HG03565 (cell line): ENCODE results near the gene ERBB4.
"Not testable (repeated sequence)": the region's sequence is repeated elsewhere in the genome, so short reads cannot be mapped to it uniquely, and the experiment has no call there.

ENCODE experiments used
- ATAC-seq: cut with Tn5 transposase; IDR thresholded peaks from one replicate; pipeline ENCODE4 v1.9.1; 2021; ENCODE audit warnings: mild to moderate bottlenecking, moderate library complexity; ENCODE audit not compliant: unreplicated experiment

The ERBB4 gene

GRCh38 chr2:212299943-212300342 lies 238.7 kb downstream of the ERBB4 start:
- ATAC-seq, result no peak

DNA sequence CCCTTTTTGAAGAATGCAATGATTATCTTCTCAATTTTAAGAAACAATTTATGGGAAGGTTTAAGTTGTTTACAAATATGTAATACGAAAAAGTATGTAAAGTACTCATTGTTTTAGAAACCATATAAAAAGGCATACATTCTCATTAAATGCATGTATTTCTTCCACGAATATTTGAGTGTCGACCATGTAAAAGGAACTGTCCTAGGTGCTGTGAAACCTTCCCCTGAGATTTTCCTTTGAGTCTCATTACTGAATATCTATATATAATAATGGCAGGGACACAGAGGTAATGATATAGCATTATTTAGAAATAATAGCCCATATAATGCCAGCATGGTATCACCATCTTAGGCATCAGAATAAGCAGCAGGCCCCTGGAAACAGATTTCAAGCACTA lies 239.3 kb downstream of the ERBB4 start:
- ATAC-seq, result no peak

DNA sequence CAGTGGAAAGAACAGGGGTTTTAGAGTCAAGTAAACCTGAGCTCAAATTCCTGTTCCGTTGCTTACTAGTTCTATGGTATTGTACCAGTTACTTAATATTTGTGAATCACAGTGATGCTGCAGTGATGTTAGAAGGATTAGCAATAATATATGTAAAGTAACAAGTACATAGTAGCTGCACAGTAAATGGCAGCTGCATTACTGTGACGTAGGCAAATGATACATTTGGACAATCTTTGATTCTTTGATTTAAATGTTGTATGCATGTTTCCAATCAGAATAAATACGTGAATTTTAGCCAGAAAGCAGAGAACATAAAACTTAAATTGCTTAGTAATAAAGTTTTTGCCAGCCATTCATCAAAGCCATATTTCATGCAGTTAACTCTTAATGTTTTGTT lies 243.0 kb downstream of the ERBB4 start:
- no peak for ATAC-seq

- no peak for ATAC-seq
These were observed 243.8 kb downstream of the ERBB4 start for GRCh38 chr2:212294816-212295215.

GRCh38 chr2:212289301-212289700 lies 249.3 kb downstream of the ERBB4 start:
- no peak for ATAC-seq

DNA sequence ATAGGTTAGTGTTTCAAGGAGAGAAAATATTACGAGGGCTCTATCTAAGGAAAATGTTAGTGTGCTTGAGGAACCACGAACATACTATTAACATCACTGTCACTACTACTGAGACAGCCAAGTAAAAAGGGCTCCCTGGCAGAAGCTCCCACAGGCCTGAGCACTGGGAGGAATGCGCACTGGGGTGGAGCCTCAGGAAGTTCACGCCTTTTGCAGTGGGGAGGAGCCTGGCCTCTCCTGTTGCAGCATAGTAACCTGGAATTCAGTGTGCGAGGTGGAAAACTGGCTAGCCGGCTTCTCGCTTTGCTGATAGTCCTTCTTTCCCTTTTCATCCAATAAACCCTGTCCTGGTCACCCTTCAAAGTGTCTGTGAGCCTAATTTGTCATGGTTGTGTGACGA lies 250.3 kb downstream of the ERBB4 start:
- ATAC-seq, result no peak

DNA sequence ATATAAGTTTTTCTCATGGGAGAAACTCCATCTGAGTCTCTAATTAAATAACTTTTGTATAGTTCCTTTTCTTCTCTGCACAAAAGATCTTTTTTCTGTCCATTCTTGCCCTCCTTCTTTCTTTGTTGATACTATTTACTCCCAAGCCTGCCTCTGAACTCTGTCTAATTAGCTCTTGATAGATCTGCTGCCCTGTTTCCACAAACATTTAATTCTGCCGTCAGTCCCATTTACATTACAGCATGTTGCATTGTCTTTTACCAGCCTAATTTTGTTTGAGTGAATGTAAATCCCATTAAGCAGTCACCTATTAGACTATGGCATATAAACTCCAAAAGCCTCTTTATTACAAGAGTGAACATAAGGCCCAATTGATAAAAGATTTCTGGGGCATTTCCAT lies 254.4 kb downstream of the ERBB4 start:
- ATAC-seq, result no peak

DNA sequence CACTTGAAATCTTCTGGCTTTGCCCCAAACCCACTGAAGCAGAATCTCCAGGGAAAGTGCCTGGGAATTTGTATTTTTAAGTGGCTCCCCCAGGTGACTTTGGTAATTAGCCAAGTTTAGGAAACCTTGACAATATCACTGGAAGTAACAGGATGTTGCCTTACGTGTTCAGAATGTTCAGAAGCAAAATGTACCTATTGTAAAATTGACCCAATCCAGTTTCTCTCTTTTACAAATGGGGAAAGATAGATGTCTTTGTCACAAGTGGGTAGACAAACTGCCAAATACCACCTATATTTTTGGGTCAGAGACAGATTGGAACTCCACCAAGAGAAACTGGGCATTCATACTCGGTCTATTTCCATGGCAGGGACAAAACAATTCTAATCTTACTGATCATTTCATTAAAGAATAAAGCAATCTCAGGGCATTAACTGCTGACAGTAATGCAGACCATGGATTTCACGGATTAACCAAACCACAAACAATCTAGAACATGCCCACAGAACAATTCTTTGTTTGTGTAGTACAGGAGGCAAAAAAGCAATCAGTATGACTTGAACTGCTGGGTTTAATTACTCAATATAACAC lies 255.8 kb downstream of the ERBB4 start:
- no peak for ATAC-seq

DNA sequence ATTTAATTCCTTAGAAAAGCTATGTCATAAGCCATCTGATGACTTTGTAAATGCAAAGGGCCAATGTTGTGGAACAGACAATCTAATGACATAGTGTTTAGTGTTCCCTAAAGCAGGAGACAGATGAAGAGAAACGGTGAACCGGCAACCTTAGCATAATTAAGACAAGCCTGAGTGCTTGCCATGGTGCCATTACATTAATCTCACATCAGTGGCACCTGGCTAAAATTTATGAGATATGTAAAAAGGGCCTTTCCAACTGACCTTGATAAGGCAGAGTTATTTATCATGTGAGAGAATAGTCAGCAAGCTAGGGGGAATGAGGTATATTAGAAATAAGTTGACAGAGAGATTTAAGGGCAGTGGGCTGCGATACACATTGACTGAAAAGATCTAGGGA lies 261.8 kb downstream of the ERBB4 start:
- no peak for ATAC-seq

DNA sequence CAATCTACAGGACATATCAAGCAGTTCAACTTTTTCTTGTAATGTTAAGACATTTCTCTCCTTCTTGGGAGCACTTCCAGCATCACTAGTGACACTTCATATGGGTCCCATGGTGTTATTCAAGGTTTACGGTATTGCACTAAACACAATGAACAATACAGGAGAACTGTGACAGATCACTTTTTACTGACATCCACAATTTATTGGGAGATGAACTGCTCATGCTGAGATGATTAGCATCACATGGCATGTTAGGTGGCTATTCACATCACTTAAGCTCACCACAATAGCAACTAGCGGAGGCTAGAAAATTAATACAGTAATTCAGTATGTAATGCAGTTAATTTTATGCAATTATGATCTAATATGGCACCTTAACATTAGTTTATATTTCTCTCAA lies 264.4 kb downstream of the ERBB4 start:
- no peak for ATAC-seq

DNA sequence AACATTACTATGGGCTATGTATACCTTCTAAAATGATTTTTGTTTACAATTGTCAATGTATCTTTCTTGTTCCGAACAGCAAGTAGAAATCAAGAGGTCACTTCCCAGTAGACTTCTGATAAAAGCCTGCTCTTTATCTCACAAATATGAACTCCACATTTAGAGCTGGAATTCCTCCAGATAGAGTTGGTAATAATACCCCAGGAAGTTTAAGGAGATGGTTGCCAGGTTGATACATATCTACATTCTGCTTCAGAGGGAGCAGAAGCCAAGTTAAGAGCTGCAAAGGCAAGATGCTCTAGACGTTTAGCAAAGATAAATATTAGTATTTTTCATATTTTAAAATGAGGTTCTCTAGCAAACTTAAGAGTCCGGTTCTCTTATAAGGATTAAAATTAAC lies 267.0 kb downstream of the ERBB4 start:
- no peak for ATAC-seq

DNA sequence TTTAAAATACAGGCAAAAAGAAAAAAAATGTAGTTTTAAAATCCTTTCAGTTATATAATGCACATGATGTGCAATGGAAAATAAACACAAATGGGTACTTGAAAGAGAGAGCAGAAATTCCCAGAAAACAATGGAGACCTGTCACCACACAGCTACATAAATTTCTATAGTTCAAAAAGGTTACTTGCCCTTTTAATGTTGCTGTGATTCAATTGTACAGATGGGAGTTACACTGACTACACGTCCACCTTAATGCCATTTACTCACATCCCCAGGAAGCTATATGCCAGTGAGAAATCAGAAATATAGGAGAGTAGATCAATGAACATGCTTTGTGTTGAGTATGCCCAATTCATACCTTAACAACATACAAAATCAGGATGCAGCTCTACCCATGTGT lies 269.6 kb downstream of the ERBB4 start:
- no peak for ATAC-seq

DNA sequence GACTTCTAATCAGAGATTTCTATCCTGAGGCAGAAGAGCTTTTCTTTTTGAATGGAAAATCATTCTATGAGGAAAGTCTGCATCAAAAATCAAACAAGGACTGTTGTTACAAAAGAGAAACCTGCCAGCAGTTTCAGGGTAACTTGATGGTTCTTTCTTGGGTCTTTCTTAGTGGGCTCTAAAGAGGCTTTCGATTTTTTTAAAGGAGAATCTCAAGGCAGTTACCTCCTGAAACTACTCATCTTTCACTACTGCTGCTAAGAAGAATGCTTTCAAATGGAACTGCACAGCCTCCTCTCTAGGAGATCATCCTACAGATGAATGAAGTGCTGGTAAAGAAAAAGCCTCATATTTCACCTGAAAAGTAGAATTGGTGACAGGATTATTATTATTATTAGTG lies 272.3 kb downstream of the ERBB4 start:
- no peak for ATAC-seq

DNA sequence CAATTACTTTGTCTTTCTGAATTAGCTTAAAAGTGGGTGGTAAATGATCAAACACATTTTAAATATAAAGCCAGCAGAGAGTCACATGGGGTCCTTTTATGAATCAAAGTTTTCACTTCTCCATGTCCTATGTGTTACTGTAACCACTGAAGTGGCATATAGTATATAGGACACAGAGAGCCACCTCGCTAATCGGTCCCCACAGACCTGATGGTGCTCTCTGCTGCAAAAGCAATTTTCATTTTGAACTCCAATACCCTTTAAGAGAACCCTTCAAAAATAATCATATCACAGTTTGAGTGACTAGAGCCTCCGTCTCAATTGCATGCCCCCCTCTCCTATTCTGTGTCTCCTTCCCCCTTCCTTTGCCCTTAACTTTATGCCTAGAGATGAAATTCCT lies 272.8 kb downstream of the ERBB4 start:
- no peak for ATAC-seq

DNA sequence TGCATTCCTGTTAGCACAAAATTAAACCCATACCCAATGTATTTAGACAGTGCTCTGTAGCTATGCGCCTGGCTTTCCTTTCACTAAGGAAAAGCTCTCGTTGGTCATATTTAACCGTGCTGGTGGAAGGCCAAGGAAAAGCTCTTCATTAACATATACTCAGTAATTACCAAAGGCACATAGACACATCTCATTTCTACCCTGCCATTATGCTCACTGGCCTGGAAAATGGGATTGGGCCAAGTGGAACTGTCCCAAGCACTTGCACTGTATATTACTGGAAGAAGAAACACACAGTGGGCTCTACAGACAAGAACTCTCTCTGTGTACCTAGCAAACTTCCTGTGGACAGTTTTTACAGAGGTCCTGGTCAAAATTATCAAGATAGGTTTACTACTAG lies 274.4 kb downstream of the ERBB4 start:
- no peak for ATAC-seq

DNA sequence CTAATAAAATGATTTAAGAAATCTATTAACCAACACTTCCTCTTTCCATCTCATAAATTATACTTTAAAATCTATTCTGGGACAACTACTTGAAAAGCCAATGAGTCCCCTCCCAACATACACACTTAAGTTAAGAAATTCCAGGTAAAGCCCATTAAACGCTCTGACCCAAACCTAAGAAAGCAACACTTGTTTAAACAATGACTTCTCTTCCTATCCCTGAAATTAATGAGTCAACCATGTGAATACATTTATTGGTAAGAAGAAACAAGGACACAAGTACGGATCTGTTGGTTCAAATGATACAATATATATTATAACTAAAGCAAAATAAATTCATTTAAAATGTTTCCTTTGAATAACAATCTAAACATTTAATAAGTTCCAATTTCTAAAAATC lies 279.4 kb downstream of the ERBB4 start:
- no peak for ATAC-seq

DNA sequence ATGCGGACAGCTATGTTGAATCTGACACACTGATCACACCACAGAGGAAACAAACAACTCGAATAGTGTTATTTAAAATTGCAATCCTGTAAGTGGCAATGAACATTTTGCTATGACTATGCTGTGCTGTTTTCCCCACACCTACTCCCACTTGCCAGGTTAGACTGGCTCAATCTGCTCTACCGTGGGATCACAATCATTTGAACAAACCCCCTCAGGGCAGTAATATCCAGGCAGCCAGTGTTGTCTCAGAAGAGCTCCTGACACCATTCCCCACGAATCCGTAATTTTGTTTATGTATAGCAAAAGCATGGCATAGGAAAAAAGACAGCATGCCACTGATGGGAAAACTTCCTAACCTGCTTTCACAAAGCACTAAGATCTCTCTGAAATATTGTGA lies 284.3 kb downstream of the ERBB4 start:
- no peak for ATAC-seq

- ATAC-seq, result no peak
These were observed 289.2 kb downstream of the ERBB4 start for GRCh38 chr2:212249451-212249850.

- no peak for ATAC-seq
These were observed 292.7 kb downstream of the ERBB4 start for GRCh38 chr2:212245880-212246279.

GRCh38 chr2:212242724-212243123 lies 295.9 kb downstream of the ERBB4 start:
- no peak for ATAC-seq

DNA sequence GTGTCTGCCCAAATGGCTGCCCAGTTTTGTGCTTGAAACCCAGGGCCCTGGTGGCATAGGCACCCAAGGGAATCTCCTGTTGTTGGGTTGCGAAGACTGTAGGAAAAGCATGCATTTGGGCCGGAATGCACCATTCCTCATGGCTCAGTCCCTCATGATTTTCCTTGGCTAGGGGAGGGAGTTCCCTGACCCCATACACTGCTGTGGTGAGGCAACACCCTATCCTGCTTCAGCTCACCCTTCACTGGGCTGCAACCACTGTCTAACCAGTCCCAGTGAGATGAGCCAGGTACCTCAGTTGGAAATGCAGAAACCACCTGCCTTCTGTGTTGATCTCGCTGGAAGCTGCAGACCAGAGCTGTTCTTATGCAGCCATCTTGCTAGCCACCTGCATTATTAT lies 300.4 kb downstream of the ERBB4 start:
- not testable (repeated sequence) for ATAC-seq

DNA sequence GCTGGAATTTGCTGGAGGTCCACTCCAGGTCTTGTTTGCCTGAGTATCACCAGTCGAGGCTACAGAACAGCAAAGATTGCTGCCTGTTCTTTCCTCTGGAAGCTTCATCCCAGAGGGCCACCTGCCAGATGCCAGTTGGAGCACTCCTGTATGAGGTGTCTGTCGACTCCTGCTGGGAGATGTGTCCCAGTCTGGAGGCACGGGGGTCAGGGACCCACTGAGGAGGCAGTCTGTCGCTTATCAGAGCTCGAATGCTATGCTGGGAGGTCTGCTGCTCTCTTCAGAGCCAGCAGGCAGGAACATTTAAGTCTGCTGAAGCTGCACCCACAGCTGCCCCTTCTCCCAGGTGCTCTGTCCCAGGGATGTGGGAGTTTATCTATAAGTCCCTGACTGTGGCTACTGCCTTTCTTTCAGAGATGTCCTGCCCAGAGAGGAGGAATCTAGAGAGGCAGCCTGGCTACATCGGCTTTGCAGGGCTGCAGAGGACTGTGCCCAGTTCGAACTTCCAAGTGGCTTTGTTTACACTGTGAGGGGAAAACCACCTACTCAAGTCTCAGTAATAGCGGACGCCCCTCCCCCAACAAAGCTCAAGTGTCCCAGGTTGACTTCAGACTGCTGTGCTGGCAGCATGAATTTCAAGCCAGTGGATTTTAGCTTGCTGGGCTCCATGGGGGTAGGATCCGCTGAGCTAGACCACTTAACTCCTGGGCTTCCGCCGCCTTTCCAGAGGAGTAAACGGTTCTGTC lies 301.1 kb downstream of the ERBB4 start:
- no peak for ATAC-seq

DNA sequence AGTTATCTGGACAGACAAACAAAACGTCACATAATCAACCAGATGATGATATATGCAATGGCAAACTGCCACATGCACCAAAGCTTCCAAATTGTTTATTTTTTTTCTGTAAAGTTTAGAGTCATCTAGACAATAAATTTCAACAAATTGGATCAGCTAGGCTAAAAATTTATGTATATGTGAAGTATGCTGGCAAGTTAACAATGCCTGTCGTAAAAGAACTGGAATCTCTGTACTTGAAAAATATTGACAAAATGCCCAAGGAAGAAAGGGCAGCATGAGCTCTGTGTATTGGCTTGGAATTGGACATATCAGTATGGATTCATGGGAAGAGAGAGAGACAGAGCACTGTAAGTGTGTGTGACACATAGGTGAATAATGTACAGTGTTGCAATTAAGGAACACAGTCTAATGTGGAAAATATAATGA lies 309.8 kb downstream of the ERBB4 start:
- ATAC-seq, result no peak
